ENCODE data around the gene GRIK4.
"Not testable (repeated sequence)": the region's sequence is repeated elsewhere in the genome, so short reads cannot be mapped to it uniquely, and the experiment has no call there.

The GRIK4 gene

DNA sequence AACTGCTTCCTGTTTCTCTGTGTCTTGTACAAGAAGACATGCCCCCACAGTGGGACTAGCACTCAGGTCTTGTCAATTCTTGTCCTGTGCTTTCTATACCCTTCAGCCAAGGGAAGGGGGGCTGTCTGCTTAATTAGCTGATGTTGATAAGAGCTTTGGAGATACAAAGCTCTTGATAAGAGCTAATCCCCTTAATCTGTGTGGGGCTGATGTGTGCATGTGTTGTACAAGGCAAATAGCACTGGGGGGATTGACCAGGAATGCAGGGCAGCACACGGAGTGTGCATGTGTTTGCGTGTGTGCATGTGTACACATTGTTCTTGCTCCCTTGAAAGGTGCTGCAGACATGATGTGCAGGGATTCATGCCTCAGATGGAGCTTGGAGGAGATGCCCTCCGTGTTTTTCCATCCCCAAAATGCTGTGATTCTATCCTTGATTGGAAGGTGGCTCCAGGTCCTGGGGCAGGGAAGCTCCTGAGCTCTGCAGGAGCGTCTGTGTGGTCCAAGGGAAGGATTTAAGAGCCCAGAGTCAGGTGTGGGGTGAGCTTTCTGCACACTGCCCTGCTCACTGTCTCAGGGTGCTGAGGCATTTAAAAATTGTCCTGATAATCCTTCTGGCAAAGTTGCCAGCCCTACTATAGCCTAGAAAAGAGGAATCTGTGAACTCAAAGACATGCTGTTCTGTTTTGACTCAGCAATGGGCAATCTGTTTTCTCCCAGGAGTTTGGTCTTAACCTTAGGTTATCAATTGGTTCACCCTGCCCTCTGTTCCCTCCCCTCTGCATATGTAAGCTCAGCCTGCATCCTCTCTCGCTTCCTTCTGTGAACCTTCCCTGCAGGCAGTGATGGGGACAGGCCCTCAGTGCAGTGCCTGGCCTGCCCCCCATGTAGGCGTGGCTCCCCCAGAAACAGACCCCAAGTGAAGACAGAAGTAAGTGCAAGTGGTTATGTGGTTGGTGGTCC, 102.0 kb downstream of the GRIK4 start:
- in situ Hi-C loops (cut with HindIII; ENCODE audit: low sequenced_read_pairs) = no loop called here
- DNase-seq (ENCODE audit: low read depth) = no peak
- TF ChIP-seq, protein P1, sequence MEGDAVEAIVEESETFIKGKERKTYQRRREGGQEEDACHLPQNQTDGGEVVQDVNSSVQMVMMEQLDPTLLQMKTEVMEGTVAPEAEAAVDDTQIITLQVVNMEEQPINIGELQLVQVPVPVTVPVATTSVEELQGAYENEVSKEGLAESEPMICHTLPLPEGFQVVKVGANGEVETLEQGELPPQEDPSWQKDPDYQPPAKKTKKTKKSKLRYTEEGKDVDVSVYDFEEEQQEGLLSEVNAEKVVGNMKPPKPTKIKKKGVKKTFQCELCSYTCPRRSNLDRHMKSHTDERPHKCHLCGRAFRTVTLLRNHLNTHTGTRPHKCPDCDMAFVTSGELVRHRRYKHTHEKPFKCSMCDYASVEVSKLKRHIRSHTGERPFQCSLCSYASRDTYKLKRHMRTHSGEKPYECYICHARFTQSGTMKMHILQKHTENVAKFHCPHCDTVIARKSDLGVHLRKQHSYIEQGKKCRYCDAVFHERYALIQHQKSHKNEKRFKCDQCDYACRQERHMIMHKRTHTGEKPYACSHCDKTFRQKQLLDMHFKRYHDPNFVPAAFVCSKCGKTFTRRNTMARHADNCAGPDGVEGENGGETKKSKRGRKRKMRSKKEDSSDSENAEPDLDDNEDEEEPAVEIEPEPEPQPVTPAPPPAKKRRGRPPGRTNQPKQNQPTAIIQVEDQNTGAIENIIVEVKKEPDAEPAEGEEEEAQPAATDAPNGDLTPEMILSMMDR (IDR thresholded peaks at IDR 0.05; ENCODE audit: low read depth, low read length, missing control alignments) = no peak
- no peak overlapping the region for H3K4me3 ChIP-seq (ENCODE audit: low read depth, low read length)

DNA sequence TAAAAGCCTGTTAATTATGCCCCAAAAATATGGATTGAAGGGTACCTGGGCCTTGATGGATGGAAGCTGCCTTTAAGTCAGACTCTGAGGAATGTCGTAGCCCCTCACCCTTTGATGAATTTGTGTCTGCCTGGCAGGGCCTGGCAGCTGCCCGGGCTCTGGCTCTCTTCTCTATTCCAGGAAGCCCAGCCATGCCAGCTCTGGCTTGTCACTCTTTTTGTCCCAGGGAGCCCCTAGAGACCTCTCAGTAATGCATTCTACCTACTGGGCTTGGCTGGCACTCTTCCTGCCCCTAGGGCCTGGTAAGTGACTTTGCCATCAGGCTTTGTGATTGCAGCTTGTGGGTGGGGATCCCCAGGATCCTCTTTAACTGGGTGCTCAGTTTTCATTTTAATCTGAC, 103.8 kb downstream of the GRIK4 start:
- H3K4me3 ChIP-seq (ENCODE audit: low read depth, low read length) = no peak overlapping the region
- in situ Hi-C loops (cut with HindIII; ENCODE audit: low sequenced_read_pairs) = no loop called here
- TF ChIP-seq, protein P1 (IDR thresholded peaks at IDR 0.05; ENCODE audit: low read depth, low read length, missing control alignments) = no peak
- DNase-seq (ENCODE audit: low read depth) = no peak

DNA sequence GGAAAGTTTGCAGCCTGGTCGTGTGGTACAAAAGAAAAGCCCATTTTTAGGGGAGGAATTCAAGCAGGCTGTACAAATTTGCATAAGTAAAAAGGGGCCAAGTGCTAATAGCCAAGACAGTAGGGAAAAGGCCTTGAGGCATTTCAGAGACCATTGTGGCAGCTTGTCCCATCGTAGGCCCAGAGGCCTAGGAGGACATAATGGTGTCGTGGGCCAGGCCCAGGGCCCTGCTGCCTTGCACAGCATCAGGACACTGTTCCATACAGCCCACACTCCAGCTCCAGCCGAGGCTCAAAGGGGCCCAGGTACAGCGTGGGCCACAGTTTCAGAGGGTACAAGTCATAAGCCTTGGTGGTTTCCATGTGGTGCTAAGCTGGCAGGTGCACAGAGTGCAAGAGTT, 106.9 kb downstream of the GRIK4 start:
- DNase-seq (ENCODE audit: low read depth) = no peak
- in situ Hi-C loops (cut with HindIII; ENCODE audit: low sequenced_read_pairs) = no loop called here
- TF ChIP-seq, protein P1 (IDR thresholded peaks at IDR 0.05; ENCODE audit: low read depth, low read length, missing control alignments) = no peak
- H3K4me3 ChIP-seq (ENCODE audit: low read depth, low read length) = no peak overlapping the region

DNA sequence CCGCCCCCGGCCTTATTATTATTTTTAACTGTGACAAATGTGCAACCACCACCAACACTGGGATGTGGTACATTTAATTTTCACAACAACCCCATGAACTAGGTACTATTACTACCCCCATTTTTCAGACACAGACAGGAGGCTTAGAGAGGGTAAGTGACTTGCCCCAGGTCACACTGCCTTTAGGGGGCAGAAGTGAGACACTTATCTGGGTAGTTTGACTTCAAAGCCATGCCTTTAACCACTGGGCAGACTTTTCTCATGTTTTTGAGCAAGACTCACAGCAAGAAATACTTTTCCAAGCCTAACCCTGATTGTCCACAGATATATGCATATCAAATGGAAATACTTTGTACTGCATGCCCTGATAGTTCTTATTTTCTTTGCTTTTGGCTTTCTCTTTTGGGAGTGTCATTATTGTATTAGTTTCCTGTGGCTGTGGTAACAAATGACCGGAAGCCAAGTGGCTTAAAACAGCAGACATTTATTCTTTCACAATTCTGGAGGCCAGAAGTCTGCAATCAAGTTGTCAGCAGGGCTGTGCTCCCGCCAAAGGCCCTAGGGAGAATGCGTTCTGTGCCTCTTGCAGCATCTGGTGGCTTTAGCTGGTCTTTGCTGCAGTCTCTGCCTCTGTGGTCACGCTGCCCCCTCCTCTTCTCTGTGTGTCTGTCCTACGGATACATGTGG, 110.8 kb downstream of the GRIK4 start:
- H3K4me3 ChIP-seq (ENCODE audit: low read depth, low read length) = no peak overlapping the region
- in situ Hi-C loops (cut with HindIII; ENCODE audit: low sequenced_read_pairs) = no loop called here
- no peak for DNase-seq (ENCODE audit: low read depth)
- TF ChIP-seq, protein P1 (IDR thresholded peaks at IDR 0.05; ENCODE audit: low read depth, low read length, missing control alignments) = peak; percentile 5

DNA sequence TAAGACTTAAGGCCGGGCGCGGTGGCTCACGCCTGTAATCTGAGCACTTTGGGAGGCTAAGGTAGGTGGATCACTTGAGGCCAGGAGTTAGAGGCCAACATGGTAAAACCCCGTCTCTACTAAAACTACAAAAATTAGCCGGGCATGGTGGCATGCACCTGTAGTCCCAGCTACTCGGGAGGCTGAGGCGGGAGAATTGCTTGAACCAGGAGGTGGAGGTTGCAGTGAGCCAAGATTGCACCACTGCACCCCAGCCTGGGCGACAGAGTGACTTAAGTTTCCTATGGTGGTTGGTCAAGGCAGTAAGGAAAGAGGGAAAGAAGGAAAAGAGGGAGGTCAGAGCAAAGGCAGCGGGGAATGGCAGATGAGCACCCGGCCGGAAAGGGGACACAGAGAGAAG, 113.4 kb downstream of the GRIK4 start:
- H3K4me3 ChIP-seq (ENCODE audit: low read depth, low read length); DNase-seq (ENCODE audit: low read depth); in situ Hi-C loops (cut with HindIII; ENCODE audit: low sequenced_read_pairs): not testable (repeated sequence)

DNA sequence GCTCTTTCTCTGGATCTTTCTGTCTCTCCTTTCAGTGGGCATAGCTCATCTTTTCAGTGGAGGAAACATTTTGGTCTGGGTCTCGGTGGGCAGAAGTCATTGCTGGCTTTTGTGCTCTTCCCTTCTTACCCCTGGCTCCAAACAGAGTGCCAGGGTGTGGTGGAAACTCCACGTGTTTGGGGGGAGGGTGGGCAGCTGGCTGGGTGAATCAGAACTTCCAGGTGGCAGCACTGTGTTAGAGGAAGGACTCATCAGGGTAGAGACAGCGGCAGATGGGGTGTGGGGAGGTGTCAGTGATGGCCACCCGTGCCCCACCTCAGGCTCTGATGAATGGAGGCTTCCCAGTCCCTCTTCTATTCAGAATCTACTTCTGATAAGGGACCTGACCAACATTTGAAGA, 114.0 kb downstream of the GRIK4 start:
- TF ChIP-seq, protein P1 (IDR thresholded peaks at IDR 0.05; ENCODE audit: low read depth, low read length, missing control alignments) = no peak
- DNase-seq (ENCODE audit: low read depth) = no peak
- H3K4me3 ChIP-seq (ENCODE audit: low read depth, low read length) = no peak overlapping the region
- in situ Hi-C loops (cut with HindIII; ENCODE audit: low sequenced_read_pairs) = no loop called here

DNA sequence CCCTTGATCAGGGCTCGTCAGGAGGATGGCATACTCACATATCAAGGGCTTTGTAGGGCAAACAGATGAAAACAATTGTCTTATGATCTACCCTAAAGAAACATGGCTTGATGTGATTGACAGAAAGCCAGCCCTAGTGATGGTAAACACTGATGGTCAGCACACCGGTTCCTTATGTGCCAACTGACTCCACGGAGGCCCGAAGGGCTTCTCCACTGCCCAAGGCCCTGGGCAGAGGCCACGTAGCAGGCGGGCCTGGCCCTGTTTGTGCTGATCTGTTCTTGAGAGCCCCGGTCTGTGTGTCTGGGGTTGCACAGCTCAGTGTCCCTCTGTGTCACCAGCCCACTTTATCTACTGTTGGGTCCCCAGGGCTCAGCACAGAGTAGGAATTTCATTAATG, 115.2 kb downstream of the GRIK4 start:
- in situ Hi-C loops (cut with HindIII; ENCODE audit: low sequenced_read_pairs) = no loop called here
- TF ChIP-seq, protein P1 (IDR thresholded peaks at IDR 0.05; ENCODE audit: low read depth, low read length, missing control alignments) = no peak
- no peak overlapping the region for H3K4me3 ChIP-seq (ENCODE audit: low read depth, low read length)
- DNase-seq (ENCODE audit: low read depth) = no peak

Measured in astrocyte of the cerebellum (primary cell).